ENCODE data around the gene ACACA. TPM values are rescaled to one million over a fixed set of nuclear protein-coding genes. Genes with fewer than 3 reads are reported as not detected.

The ACACA gene
- total RNA-seq, 2 donors from 2014 or later, result 37.3 to 39.1 TPM

GRCh38 chr17:37261286-37261685 is 145.3 kb downstream of the ACACA start:
- intact Hi-C loops (cut with DNase I), result no loop called here
- DNase-seq (ENCODE audit: low spot score), result no peak

- intact Hi-C loops (cut with DNase I), result no loop called here
- DNase-seq (ENCODE audit: low spot score), result no peak
Measured at GRCh38 chr17:37259030-37259735, 147.5 kb downstream of the ACACA start.

GRCh38 chr17:37256627-37257026 is 150.0 kb downstream of the ACACA start:
- intact Hi-C loops (cut with DNase I), result no loop called here
- no peak for DNase-seq (ENCODE audit: low spot score)

GRCh38 chr17:37255432-37255831 is 151.2 kb downstream of the ACACA start:
- intact Hi-C loops (cut with DNase I), result no loop called here
- no peak for DNase-seq (ENCODE audit: low spot score)

- no peak for DNase-seq (ENCODE audit: low spot score)
- intact Hi-C loops (cut with DNase I), result no loop called here
Measured at GRCh38 chr17:37247825-37248224, 158.8 kb downstream of the ACACA start.

GRCh38 chr17:37246085-37246484 is 160.6 kb downstream of the ACACA start:
- intact Hi-C loops (cut with DNase I), result no loop called here
- no peak for DNase-seq (ENCODE audit: low spot score)

GRCh38 chr17:37240381-37240780 is 166.3 kb downstream of the ACACA start:
- no peak for DNase-seq (ENCODE audit: low spot score)
- intact Hi-C loops (cut with DNase I), result loop anchor here in 1 of 2 donors (2.0 kb wide), 1 partner anchor 44 kb away; no protein-coding TSS in a partner anchor

GRCh38 chr17:37239690-37240334 is 166.8 kb downstream of the ACACA start:
- no peak for DNase-seq (ENCODE audit: low spot score)
- intact Hi-C loops (cut with DNase I), result loop anchor here in 1 of 2 donors (2.0 kb wide), 1 partner anchor 43 kb away; no protein-coding TSS in a partner anchor

- intact Hi-C loops (cut with DNase I), result no loop called here
- DNase-seq (ENCODE audit: low spot score), result no peak
Measured at GRCh38 chr17:37234106-37234505, 172.5 kb downstream of the ACACA start.

- intact Hi-C loops (cut with DNase I), result no loop called here
- DNase-seq (ENCODE audit: low spot score), result no peak
Measured at GRCh38 chr17:37233036-37233435, 173.6 kb downstream of the ACACA start.

- DNase-seq (ENCODE audit: low spot score), result no peak
- intact Hi-C loops (cut with DNase I), result no loop called here
Measured at GRCh38 chr17:37231887-37232286, 174.7 kb downstream of the ACACA start.

GRCh38 chr17:37230633-37231032 is 176.0 kb downstream of the ACACA start:
- intact Hi-C loops (cut with DNase I), result no loop called here
- no peak for DNase-seq (ENCODE audit: low spot score)

GRCh38 chr17:37225465-37225864 is 181.2 kb downstream of the ACACA start:
- DNase-seq (ENCODE audit: low spot score), result no peak
- intact Hi-C loops (cut with DNase I), result no loop called here

- intact Hi-C loops (cut with DNase I), result no loop called here
- DNase-seq (ENCODE audit: low spot score), result no peak
Measured at GRCh38 chr17:37221865-37222264, 184.8 kb downstream of the ACACA start.

GRCh38 chr17:37220607-37220953 is 186.1 kb downstream of the ACACA start:
- intact Hi-C loops (cut with DNase I), result no loop called here
- DNase-seq (ENCODE audit: low spot score), result no peak

- DNase-seq (ENCODE audit: low spot score), result no peak
- intact Hi-C loops (cut with DNase I), result no loop called here
Measured at GRCh38 chr17:37219876-37220606, 186.6 kb downstream of the ACACA start.

GRCh38 chr17:37218849-37219248 is 187.8 kb downstream of the ACACA start:
- DNase-seq (ENCODE audit: low spot score), result no peak

GRCh38 chr17:37214416-37214815 is 192.2 kb downstream of the ACACA start:
- DNase-seq (ENCODE audit: low spot score), result no peak

More at GRCh38 chr17:37218849-37219248, 187.8 kb downstream of the ACACA start:
- intact Hi-C loops (cut with DNase I), result no loop called here

GRCh38 chr17:37213927-37214326 is 192.7 kb downstream of the ACACA start:
- intact Hi-C loops (cut with DNase I), result no loop called here
- no peak for DNase-seq (ENCODE audit: low spot score)

More at GRCh38 chr17:37214416-37214815, 192.2 kb downstream of the ACACA start:
- intact Hi-C loops (cut with DNase I), result no loop called here

- intact Hi-C loops (cut with DNase I), result no loop called here
- DNase-seq (ENCODE audit: low spot score), result no peak
Measured at GRCh38 chr17:37212179-37212578, 194.5 kb downstream of the ACACA start.

All from posterior vena cava (tissue), 2 donors.